Inflammatory macrophage (primary cell): Measurements from ENCODE around the gene IGSF21.
A peak's percentile ranks its signal among the peaks of the same experiment; 100 is the strongest.

Experiments
- DNase-seq, 2 donors: peaks; one replicate each; pipeline ENCODE4 v3.0.0-alpha.2; 2020 to 2022

The IGSF21 gene

DNA sequence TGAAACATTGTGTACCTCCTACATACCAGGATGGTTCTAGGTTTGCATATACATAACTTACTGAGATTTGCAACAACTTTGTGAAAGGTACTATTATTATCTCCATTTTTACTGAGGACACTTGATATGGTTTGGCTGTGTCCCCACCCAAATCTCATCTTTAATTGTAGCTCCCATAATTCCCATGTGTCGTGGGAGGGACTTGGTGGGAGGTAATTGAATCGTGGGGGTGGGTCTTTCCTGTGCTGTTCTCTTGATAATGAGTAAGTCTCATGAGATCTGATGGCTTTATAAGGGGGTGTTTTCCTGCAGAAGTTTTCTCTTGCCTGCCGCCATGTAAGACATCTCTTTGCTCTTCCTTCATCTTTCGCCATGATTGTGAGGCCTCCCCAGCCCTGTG lies 40.1 kb downstream of the IGSF21 start:
- no peak for DNase-seq

DNA sequence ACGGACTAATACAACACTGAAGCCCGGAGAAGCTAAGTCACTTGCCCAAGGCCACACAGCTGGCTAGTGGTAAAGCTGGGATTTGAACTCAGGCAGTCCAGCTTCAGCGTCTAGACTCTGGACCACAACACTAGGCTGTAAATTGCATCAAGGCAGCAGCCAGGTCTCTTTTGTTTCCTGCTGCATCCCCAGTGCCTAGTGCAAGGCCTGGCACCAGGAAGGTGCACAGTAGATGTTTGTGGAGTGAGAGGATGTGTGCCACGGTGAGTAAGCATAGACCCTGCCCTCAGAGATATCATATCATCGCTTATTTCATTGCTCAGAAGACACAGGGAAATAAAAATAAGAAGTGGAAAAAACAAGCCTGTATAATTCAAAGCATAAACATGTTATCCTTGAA lies 40.9 kb downstream of the IGSF21 start:
- no peak for DNase-seq

DNA sequence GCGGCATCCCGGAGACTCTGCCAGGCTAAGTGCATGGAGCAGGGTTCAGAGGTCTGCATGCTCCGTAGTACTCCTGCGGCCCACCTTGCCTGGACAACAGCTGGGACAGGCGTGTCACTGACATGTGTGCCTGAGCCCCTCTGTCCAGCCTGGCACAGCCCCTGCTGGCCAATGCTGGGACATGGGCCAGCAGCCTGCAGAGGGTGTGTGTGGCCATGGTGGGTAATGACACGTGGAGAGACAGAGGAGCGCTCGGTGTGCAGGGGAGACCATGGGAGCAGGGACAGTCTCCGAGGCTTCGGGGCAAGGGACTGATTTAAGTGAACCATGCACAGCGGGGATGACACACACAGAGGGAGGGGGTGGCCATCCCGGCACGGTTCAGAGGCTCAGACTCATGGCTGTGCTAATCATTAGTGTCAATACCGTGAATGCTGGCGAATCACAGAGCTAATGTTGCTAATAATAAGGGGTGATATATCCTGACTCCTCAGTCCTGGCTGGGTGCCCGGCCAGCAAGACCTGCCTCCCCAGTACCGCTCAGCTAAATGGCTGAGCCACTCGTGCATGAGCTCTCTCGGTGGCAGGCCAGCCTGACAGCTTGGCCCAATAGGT lies 41.5 kb downstream of the IGSF21 start:
- no peak for DNase-seq

DNA sequence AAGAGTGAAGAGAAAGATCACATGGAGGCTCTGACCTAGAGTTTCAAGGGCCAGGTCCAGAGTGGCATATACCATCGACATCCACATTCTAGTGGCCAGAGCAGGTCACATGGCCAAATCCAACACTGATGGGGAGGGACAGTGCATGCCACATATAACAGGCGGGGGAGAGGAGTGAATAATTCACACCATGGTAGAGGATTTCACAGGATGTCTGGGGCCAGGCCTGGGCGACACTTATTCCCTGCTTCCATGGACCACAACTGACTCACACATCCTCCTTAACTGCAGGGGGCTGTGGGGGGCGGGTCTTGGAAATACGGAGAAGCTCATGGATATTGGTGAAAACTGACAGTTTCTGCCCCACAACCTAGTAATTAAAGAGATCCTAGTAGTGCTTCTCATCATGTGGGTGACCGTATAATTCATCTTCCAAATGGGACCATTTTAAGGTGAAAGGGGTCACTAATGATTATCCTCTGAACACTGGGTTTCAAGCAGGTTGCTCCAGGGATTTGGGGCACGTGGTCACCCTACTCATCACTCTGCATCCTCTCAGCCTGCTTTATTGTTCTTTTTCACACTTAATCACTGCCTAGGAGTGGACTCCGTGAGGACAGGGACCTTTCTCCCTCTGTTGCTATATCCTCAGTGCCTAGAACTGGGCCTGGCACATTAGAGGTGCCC lies 44.0 kb downstream of the IGSF21 start:
- no peak for DNase-seq

DNA sequence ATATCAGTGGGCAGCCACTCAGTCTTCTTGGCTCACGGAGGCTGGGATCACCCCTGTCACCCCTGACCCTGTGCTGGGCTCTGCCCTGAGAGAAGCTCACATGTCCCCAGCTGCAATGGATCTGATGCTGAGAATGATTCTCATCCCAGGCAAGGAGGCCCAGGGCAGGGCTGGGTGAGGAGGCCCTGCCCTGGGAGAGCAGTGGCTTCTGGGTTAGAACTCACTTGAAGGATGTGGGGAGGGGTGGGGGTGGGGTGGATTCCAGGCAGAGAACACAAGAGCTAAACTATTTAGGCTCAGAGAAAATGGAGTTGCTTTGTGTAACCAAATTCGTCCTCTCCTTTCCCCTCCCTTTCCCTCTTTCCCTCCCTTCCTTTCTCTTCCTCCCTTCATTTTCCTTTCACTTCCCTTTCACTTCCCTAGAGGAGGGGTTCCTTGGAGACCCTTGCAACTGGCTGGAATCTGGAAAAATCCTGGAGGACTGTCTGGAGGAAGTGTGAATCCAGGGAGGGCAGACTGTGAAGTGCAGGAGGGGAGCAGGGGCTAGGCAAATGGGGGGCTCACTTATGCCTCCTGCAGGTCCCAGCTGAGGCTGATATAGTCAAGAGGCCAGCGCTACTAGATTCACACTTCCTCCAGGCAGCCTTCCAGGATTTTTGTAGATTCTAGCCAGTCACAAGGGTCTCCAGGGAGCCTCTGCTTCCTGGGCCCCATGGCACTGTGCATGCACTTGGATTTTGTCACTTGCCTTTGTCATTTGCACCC lies 47.0 kb downstream of the IGSF21 start:
- DNase-seq: no peak

DNA sequence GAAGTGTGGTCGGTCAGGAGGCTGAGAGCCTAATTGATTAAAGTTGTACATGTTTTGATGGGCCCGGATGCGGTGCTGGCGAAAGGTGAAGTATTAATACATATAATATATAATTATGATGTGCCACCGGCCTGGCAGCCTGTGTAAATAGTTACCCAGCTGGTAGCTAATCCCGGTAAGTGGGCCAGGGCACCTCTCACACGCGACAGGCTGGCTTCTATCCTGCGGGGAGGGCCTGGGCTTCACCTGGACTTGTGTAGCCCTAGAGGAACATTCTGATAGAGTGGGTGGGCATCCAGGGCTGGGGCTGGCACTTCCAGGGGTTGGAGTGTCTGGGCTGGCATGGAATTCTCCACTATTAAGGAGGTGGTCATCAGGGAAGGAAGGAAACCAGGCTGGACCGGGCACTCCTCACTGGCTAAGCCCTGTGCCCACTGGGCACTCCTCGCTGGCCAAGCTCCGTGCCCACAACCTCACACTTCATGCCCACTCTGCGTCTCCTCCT lies 48.3 kb downstream of the IGSF21 start:
- DNase-seq: no peak

DNA sequence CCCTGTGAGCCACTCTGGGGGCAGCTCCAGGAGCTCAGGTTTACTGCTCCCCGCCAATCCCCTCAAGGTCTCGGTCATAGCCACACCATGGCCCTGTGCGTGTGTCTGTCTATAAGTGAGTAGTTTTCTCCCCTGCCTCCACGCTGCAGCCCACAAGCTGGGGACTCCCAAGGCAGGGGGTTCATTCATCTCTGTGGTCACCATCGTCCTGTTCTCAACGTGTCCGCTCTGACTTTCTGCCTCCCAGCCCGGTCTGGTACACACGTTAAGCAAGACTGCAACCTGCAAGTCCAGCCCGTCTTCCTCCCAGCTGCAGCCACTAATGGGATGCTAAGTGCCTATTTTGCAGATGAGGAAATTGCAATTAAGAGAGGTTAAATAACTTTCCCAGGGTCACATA lies 49.8 kb downstream of the IGSF21 start:
- DNase-seq: no peak

DNA sequence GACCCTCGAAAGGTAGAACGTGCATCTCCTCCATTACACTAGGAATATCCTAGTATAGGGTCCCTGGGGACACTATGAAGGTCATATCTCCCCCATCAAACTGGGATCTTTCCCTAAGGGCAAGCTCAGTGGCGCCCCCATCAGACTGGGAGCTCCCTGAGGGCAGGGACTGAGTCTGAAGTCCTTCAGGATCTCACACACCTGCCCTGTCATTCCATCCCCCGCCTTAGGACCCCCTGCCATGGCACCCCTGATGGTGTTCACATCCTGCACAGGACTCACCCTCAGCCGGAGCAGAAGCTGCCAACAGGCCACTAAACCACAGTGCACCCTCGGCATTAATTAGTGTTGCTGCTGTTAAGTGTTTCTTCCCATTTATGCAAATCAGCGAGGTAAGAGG lies 50.4 kb downstream of the IGSF21 start:
- no peak for DNase-seq

DNA sequence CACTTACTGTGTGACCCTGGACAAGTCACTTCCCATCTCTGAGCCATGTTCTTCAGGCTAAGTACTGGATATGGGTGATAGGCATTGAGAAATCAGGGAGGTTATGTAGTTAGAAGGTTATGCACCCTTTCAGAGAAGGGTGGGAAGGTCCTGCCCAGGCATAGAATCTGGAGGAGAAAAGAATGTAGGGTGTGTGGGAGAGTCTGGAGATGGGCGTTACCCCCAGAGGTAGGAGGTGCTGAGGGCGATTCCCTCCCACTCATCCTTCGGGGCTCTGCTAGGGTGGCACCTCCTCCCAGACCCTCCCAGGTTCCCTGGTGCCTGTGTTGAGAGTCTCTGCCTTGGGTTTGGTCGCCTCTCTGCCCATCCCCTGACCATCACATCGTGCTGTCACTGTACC lies 51.1 kb downstream of the IGSF21 start:
- no peak for DNase-seq

DNA sequence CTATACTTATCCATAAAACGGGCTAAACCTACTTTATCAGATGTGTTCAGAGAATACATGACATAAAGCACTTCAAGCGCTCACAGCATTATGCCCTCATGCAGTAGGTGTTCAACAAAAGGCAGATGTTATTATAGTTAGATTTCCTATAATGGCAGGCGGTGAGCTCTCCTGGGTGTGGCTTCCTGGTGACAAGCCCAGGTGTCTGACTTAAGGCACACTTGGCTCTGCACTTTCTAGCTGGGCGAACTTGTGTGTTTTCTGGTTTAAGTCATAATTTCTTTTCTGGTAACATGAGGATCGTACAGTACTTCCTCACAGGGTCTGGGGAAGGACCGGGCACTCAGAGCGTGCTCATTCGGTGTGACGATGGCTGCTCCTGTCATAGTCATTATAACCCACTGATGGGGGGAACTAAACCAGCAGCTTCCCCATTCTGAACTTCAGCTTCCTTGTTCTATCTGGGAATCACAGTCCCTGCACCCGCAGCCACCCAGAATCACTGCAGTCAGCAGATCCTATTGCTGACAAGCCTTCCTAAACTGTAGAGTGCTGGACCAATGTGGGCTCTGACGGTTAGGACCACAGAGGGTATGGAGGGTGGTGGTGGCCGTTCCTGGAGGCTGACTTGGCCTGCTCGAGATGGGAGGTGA lies 52.8 kb downstream of the IGSF21 start:
- DNase-seq: peak; percentile 92 to 93

DNA sequence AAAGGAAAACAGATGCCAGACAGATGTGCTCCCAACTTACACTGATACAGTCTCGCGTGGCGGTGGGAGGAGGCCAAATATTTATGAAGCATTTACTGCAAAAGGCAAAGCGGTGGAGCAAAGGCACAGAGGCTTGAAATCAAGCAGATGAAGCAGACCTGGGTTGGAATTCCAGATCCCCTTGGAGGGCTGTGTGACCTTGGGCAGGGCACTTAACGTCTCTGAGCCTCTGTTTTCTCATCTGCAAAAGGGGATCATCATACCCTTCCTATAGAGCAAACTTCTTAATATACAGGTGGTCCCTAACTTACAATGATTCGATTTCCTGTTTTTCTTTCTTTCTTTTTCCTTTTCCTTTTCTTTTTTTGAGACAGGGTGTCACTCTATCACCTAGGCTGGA lies 54.1 kb downstream of the IGSF21 start:
- no peak for DNase-seq

DNA sequence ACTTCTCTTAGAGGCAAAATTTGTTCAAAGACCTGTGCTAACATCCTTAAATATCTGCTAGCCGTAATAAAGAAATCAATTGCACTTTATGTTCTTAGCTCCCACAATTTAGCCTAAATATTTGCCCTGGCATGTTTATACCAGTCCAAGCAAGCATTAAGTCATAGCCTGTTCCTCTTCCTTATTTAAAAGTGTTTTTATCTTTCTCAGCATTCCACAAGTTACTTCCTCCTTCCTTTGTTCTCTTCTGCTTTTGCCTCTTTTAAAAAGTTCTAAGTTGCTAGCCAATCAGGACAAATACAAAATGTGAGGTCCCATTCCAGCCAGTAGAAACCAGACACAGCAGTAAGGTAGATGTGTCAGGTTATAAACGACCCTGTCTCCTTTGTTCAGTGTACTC lies 58.0 kb downstream of the IGSF21 start:
- DNase-seq: peak; percentile 1 to 40

DNA sequence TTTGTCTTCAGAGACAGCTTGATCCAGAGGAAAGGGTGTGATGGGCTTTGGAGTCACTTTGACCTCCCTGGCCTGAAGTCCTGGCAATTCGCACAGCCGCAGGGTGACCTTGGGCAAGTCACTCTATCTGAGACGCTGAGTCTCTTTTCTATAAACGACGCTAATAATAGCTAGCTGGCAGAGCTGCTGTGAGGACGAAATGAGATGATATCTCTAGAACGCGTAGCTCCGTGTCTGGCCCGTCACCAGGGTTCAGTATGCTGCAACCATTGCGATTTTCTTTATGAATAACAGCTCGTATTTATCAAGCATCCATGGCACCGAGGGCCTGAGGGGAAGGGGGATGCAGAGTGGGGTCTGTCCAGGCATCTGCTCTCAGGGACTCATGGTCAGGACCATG lies 58.7 kb downstream of the IGSF21 start:
- no peak for DNase-seq

DNA sequence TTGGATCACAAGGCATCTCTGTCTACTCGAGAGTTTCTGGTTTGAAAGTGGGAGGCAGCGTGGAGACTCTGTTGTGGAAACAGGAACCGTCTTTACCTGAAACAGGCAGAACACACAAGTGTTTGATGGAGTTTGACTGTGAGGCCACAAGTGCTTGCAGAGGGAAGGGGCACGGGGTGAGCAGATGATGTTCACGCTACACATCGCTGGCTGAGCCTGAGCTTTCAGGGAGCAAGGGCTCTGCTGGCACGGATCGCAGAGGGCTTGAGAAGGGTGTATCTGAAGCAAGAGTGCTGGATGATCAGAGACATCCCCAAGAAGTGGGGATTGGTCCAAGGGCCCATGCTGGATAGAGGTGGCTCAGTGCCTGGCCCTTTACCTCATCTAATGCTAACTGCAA lies 59.3 kb downstream of the IGSF21 start:
- no peak for DNase-seq

DNA sequence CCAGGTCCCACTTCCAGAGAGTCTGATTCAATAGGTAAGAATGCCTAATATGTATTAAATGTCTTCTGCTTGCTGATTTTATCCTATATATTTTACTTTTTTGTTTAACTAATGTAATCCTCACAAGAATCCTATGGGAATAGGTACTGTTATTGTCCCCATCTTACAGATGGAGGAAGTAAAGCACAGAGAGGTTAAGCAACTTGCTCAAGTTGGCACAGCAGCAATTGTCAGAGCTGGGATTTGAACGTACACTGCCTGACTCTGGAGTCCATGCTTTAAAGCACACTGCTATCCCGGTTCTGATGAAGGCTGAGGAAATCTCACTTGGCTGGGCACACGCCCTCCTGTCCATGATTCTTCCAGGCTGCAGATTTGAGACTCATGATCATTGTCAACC lies 62.8 kb downstream of the IGSF21 start:
- no peak for DNase-seq

DNA sequence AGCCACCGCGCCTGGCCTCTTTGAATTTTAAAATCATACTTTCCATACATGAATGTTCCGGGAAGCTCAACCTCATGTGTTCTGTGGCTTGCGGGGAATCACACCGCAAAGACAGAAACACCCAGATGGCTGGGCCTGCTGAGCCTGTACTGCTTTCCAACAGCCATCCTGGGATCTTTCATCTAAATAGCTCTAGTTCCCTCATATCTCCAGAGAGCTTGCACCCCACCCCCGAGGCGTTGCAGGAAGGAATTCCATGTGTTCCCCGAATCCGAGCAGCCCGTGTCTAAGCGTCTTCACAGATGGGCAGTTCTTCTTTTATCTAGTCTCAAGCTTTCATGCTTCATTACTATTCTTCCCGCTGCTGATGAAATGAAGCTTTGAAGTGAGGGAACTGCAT lies 66.4 kb downstream of the IGSF21 start:
- DNase-seq: no peak

DNA sequence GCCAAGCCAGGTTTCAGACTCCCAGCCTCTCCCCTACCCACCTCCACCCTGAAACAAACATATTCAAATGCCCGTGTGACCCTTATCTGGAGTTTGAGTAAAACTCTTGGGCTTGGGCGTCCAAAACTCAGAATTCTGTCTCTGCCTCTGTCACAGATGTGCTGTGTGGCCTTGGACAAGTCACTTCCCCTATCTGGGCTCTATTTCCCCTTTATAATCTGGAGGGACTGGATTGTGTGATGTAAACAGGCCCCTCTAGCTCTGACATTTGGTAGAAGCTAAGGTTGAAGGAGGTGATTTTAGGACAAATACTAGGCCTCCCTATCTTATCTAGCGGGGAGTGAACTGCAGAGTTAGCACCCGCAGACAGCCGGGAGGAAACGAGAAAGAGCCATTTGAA lies 67.5 kb downstream of the IGSF21 start:
- peak in 1 of 2 donors; percentile 25 for DNase-seq

DNA sequence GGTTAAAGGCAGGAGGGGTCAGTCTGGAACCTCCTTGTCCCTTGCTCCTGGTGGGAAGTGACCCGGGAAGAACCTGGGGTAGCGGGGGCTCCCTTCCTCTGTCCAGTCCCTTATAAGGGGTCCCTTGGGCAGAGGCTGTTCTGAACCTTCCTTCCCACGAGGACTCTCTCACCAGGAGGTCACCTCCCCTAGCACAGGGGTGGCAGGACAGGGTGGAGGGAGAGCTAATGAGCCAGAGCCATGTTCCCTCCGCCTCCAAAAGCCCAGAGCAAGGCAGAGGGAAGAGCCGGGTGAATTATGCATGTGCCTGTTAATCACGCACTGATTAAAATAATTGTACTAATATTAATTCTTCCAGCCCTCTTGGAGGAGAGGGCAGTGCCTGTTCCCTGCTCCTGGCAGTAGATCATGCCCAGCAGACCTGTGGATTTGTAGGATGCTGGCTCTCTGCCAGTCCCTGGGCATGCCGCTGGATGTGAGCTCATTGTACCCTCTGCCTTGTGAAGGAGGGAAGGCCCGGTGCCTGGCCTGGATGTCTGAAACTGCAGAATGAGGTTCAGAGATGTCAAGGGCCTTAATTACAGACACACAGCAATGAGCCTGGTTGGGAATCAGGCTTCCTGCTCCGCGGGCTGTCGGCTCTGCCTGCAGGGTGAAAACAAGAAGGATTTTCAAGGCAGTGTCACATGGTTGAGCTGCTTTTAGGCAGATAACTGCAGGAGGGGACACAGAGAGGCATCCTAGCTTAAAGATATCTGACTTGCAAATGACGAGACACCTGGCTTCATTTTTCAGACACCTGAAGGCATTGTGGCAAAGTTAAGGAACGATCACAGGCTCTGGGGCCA lies 68.2 kb downstream of the IGSF21 start:
- no peak for DNase-seq

DNA sequence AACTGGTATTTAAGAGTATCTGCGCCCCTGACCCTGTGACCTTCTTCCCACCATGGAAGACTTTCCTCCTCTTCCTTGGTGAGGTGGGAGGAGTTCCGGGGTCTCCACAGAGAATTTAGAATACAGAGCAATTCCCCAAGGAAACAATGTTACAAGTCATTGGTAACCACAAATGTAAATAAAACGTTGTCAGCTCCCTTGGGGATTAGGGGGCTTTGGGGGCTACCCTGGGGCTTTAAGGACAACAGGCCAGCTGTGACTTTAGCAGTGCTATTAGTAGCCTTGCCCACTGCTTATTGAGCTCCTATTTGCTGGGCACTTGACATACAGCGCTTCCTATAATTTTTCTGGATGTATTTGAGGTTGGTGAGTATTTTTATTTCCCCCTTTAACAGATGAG lies 69.0 kb downstream of the IGSF21 start:
- no peak for DNase-seq

DNA sequence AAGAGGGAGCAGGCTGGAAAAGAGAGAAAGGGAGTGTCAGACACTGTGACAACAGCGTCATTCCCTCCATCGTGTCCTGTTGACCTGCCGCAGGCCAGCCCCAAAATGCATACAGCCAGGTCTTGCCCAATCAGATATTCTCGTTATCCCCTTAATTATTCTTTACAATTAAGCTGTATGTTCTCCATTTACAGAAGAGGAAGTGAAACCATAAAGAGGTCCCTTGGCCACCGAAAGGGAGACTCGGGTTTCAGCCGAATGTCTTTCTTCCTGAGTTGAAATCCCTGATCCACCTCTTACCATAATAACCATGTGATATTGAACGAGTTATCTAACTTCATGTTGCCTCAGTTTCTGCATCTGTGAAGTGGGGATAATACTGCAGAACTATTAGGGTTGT lies 70.5 kb downstream of the IGSF21 start:
- peak; percentile 47 to 60 for DNase-seq

DNA sequence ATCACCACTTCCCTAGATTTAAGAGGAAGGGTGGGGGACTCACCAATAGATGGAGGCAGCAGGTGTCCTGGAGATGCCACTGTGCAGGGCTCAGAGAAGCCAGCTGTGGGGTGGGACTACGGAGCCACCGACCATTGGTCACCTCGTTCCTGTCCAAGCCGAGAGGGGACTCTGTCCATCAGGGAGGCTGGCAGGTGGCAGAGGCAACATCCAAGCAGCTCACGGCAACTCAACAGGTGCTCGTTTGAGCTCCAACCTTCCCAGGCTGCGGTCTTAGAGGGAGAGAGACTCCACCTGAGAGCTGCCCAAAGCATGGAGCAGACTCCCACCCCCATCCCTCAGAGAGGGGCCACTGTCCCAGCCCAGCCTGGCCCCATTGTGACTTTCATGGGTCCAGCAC lies 71.4 kb downstream of the IGSF21 start:
- DNase-seq: no peak

DNA sequence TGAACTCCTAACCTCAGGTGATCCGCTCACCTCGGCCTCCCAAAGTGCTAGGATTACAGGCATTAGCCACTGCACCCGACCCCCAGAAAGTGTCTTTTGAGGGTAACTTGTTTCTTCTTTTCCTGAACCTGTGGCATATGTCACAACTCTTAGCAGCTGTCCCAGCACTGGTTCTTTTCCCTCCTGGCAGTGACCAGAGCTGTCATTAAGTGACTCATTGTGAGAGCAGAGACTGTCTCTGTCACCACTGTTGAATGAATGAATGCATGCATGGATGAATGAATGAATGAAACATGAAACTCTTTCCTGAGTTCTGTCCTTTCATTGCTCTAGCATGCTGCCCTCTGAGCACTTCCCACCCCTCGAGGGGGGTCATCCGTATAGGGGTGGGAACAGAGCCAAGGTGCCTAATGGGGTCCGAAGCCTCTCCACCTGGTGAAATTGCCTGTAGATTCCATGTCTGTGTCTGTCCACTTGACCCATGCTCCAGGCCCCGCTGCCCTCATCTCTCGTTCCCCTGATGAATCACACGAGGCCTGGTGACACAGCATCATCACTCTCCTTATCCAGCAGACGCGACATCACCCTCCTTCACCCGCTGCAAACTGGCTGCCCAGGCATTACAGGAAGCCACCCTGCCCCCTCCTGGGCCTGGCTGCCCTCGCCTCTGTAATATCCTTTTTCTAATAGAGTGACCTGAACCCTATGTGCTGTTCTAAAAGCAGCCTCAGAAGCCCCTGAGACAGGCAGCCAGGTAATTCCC lies 75.0 kb downstream of the IGSF21 start:
- peak; percentile 61 to 78 for DNase-seq
